Gastroesophageal sphincter (tissue), 4 donors: ENCODE data around the gene RSU1. TPM values are rescaled to one million over a fixed set of nuclear protein-coding genes. Genes with fewer than 3 reads are reported as not detected.

Experiments
- ATAC-seq: fragments of 150-250 bp; one replicate; pipeline ENCODE4 v1.9.1; 2016; ENCODE audit warnings: mild to moderate bottlenecking, moderate library complexity
- H3K27ac ChIP-seq, 4 donors: fragments of 200-600 bp; sonication (generic) in 3 of 4; 1 replicate in 3 of 4; 2 replicates in 1 of 4; pipeline ENCODE4 v1.5.1; 2016 to 2019
- H3K27me3 ChIP-seq: fragments of 200-600 bp; sonication (generic); one replicate; pipeline ENCODE4 v1.5.1; 2019
- H3K36me3 ChIP-seq, 2 donors: fragments of 200-600 bp; sonication (generic); one replicate each; pipeline ENCODE4 v1.5.1; 2019; ENCODE audit warnings: control low read depth in 1 of 2
- H3K4me1 ChIP-seq, 3 donors: fragments of 200-600 bp; sonication (generic); 1 replicate in 2 of 3; 2 replicates in 1 of 3; pipeline ENCODE4 v1.5.1; 2016 to 2019; ENCODE audit warnings: control low read depth in 2 of 3
- H3K4me3 ChIP-seq, 2 donors: fragments of 200-600 bp; sonication (generic); one replicate each; pipeline ENCODE4 v1.5.1; 2019; ENCODE audit warnings: mild to moderate bottlenecking in 1 of 2, moderate library complexity in 1 of 2
- H3K9me3 ChIP-seq, 3 donors: fragments of 200-600 bp; sonication (generic); one replicate each; pipeline ENCODE4 v1.5.1; 2017 to 2019; ENCODE audit warnings: control low read depth in 2 of 3
- EP300 ChIP-seq: sonication (generic); formaldehyde crosslinking; IDR thresholded peaks from one replicate; pipeline ENCODE4 v1.6.1; 2017; ENCODE audit warnings: antibody characterized with exemption, mild to moderate bottlenecking
- POLR2A ChIP-seq, 2 donors: fragments of 450-650 bp; IDR thresholded peaks; one replicate each; pipeline ENCODE4 v1.6.1; 2017; ENCODE audit warnings: antibody characterized with exemption in 2 of 2, mild to moderate bottlenecking in 2 of 2, moderate library complexity in 1 of 2
- POLR2AphosphoS5 ChIP-seq: sonication (generic); formaldehyde crosslinking; IDR thresholded peaks from one replicate; pipeline ENCODE4 v1.6.1; 2017; ENCODE audit warnings: antibody characterized with exemption
- WGBS, 2 donors: methylation state at CpG; one replicate each; pipeline ENCODE4 v1.1.5; 2018; ENCODE audit warnings: low coverage in 1 of 2; 5-methylcytosine and 5-hydroxymethylcytosine counted together
- total RNA-seq, 4 donors: library from RNA; depleted of rRNA; stranded (reverse); fragments of >200 nt; gene quantifications; one replicate each; pipeline ENCODE4 v1.1.0, GENCODE V29; 2016
- TF ChIP-seq, protein P1 (sequence below), 4 experiments: fragments of 200-600 bp in 2 of 4; fragments of 450-650 bp in 2 of 4; sonication (generic) in 1 of 4; IDR thresholded peaks; one replicate each; pipeline ENCODE4 v1.5.1; 2017 to 2019; ENCODE audit warnings: antibody characterized with exemption in 4 of 4, mild to moderate bottlenecking in 2 of 4, moderate library complexity in 2 of 4

The RSU1 gene
- total RNA-seq, 4 donors from 2014 or later: 87.0 to 149 (median 117) TPM

DNA sequence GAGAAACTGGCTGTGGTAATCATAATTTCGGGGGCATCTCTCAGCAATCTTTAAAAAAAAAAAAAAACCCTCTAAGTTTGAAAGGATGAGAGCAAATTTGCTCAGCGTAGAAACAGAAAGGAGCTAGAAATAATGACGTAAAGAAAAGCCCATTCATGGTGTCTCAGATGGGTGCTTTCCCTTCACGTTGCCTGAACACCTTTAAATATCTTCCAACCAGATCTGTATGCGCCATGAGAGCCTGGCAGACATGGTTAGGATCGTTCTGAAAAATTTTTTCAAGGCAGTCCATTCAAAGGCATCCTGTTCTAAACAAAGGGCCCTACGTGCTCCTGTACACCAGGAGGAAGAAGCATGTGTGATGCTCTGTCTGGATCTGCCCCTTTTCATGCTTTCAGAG is 154.3 kb downstream of the RSU1 start:
- Histone ChIP-seq H3K27me3 (no peaks in the 10 kb centered on the region), H3K36me3 (no peaks in the 10 kb centered on the region), H3K9me3 (no peaks in the 10 kb centered on the region), H3K4me3 (no peak overlapping the region), H3K4me1 (no peaks in the 10 kb centered on the region), H3K27ac (no peak overlapping the region)
- TF ChIP-seq, protein P1, sequence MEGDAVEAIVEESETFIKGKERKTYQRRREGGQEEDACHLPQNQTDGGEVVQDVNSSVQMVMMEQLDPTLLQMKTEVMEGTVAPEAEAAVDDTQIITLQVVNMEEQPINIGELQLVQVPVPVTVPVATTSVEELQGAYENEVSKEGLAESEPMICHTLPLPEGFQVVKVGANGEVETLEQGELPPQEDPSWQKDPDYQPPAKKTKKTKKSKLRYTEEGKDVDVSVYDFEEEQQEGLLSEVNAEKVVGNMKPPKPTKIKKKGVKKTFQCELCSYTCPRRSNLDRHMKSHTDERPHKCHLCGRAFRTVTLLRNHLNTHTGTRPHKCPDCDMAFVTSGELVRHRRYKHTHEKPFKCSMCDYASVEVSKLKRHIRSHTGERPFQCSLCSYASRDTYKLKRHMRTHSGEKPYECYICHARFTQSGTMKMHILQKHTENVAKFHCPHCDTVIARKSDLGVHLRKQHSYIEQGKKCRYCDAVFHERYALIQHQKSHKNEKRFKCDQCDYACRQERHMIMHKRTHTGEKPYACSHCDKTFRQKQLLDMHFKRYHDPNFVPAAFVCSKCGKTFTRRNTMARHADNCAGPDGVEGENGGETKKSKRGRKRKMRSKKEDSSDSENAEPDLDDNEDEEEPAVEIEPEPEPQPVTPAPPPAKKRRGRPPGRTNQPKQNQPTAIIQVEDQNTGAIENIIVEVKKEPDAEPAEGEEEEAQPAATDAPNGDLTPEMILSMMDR (IDR thresholded peaks at IDR 0.05): no peak
- no peak for TF ChIP-seq EP300
- TF ChIP-seq POLR2AphosphoS5: no peak
- TF ChIP-seq POLR2A (IDR thresholded peaks at IDR 0.05): no peak
- no peak for ATAC-seq
- WGBS, 2 donors: 91 to 95% methylated on average over 6 to 7 of the region's 7 CpGs

DNA sequence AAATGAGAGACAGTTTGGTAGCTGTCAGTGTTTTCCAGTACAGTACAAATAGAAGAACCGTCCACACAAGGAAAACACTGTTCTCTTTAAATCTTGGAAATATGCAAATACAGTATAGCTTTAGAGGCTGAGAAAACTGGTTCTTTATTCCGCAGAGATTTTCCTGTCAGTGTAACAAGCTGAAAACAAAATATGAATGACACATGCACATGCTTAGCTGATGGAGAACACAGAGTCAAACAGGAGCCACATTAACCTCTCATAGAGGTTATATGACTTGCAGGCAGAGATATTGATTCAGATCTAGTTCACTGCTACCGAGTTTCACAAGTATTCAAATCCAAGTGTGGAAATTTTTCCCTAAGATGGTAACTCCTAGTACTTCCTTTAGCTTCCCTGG is 160.3 kb downstream of the RSU1 start:
- TF ChIP-seq, protein P1 (IDR thresholded peaks at IDR 0.05): no peak
- TF ChIP-seq EP300 (no peak), POLR2A (IDR thresholded peaks at IDR 0.05) (no peak), POLR2AphosphoS5 (no peak)
- Histone ChIP-seq H3K36me3 (no peaks in the 10 kb centered on the region), H3K27me3 (no peaks in the 10 kb centered on the region), H3K4me3 (no peak overlapping the region), H3K4me1 (no peaks in the 10 kb centered on the region), H3K9me3 (no peaks in the 10 kb centered on the region), H3K27ac (no peak overlapping the region)
- ATAC-seq: no peak
- 57 to 88% methylated on average over 3 of the region's 3 CpGs for WGBS, 2 donors

DNA sequence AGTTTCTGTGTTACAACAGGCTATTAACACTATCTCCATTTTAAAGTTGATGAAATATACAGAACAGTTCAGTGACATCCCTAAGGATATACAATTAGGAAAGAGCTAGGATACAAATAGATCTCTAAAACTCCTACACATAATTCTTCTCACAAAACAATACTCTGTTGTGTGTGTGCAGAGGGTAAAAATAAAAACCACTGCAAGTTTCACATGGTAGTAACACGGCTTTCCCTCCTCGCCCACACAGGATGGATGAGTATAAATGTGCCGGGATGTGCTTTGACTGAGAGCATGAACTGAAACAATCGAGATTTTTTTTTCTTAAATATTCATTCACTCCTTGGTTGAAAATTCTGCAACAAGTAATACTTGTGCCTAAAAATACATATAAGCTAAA is 164.0 kb downstream of the RSU1 start:
- ATAC-seq: no peak
- Histone ChIP-seq H3K27me3 (no peaks in the 10 kb centered on the region), H3K9me3 (no peaks in the 10 kb centered on the region), H3K36me3 (no peaks in the 10 kb centered on the region), H3K27ac (no peak overlapping the region), H3K4me1 (peaks cover 0 to 6% (median 0%) of the 10 kb centered on the region in 3 donors), H3K4me3 (no peak overlapping the region)
- TF ChIP-seq EP300: no peak
- no peak for TF ChIP-seq POLR2AphosphoS5
- TF ChIP-seq, protein P1 (IDR thresholded peaks at IDR 0.05): no peak
- no peak for TF ChIP-seq POLR2A (IDR thresholded peaks at IDR 0.05)
- WGBS, 2 donors: 65 to 75% methylated on average over 4 of the region's 4 CpGs

DNA sequence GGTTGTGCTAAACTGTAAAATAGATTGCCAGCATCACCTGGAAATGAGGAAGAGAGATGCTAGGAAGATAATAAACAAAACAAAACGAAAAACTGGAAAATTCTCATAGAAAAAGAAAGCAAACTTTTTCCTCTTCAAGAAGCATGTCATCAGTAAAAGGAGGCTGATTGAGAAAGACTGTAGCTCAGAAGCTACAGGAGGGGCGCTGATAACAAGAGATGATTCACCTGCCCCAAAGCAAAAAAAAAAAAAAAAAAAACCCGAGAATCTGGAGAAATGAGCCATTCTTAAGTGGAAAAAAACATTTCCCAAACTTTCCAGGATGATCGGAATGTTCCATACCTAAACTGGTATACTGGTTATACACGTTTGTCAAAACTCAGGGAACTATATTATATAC is 165.1 kb downstream of the RSU1 start:
- Histone ChIP-seq H3K36me3 (no peaks in the 10 kb centered on the region), H3K4me1 (peaks cover 0 to 6% (median 0%) of the 10 kb centered on the region in 3 donors), H3K27me3 (no peaks in the 10 kb centered on the region), H3K27ac (no peak overlapping the region), H3K9me3 (no peaks in the 10 kb centered on the region), H3K4me3 (no peak overlapping the region)
- TF ChIP-seq POLR2AphosphoS5: no peak
- TF ChIP-seq POLR2A (IDR thresholded peaks at IDR 0.05): no peak
- TF ChIP-seq, protein P1 (IDR thresholded peaks at IDR 0.05): no peak
- no peak for TF ChIP-seq EP300
- 84 to 95% methylated on average over 2 to 5 of the region's 5 CpGs for WGBS, 2 donors
- ATAC-seq: no peak

DNA sequence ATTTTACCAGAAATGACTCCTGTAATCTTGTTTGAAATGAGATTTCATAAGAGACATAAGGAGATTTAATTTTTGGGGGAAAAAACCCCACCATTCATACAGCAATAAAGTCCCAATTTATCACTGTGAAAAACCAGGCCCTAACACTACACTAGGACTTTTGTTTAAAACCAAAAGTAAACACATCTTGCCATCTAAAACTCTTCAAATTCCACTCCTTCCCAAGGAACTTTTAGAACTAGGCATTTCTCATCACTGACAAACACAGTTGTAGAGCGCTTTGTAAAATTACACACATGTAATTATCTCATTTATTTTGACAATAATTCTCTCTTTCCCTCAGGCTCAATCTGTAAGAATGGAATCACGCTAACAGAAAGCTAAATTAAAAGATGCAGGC is 167.5 kb downstream of the RSU1 start:
- H3K4me1 ChIP-seq: peaks cover 0 to 6% (median 0%) of the 10 kb centered on the region in 3 donors
- H3K36me3 ChIP-seq: no peaks in the 10 kb centered on the region
- whole genome bisulfite sequencing, 2 donors: 45 to 50% methylated on average over 2 of the region's 2 CpGs
- no peaks in the 10 kb centered on the region for H3K9me3 ChIP-seq
- no peak for TF ChIP-seq EP300
- no peak for TF ChIP-seq POLR2A (IDR thresholded peaks at IDR 0.05)
- TF ChIP-seq, protein P1 (IDR thresholded peaks at IDR 0.05): no peak
- no peak overlapping the region for H3K4me3 ChIP-seq
- H3K27me3 ChIP-seq: no peaks in the 10 kb centered on the region
- ATAC-seq: no peak
- no peak overlapping the region for H3K27ac ChIP-seq
